Spleen (tissue), 11 donors: ENCODE results near the gene VANGL1. TPM values are rescaled to one million over a fixed set of nuclear protein-coding genes. Genes with fewer than 3 reads are reported as not detected.

Experiments
- DNase-seq: peaks from one replicate; pipeline ENCODE4 v3.0.0-alpha.2; 2020
- H3K27ac ChIP-seq, 8 donors: fragments of 200-600 bp; sonication (generic) in 7 of 8; 1 replicate in 4 of 8; 2 replicates in 4 of 8; pipeline versions ENCODE4 v1.5.0 to v1.8.0; 2016 to 2021; ENCODE audit warnings: inconsistent platforms in 4 of 8, mild to moderate bottlenecking in 4 of 8, moderate library complexity in 1 of 8
- H3K27me3 ChIP-seq, 7 donors: fragments of 200-600 bp; sonication (generic) in 6 of 7; replicated peaks in 1 of 7; 1 replicate in 4 of 7; 2 replicates in 3 of 7; pipeline versions ENCODE4 v1.5.0 to v1.8.0; 2016 to 2021; ENCODE audit warnings: inconsistent platforms in 3 of 7, mild to moderate bottlenecking in 1 of 7
- H3K36me3 ChIP-seq, 6 donors: fragments of 200-600 bp; sonication (generic) in 5 of 6; 1 replicate in 4 of 6; 2 replicates in 2 of 6; pipeline versions ENCODE4 v1.5.0 to v1.8.0; 2016 to 2021; ENCODE audit warnings: inconsistent platforms in 2 of 6
- H3K4me1 ChIP-seq, 6 donors: fragments of 200-600 bp; sonication (generic) in 5 of 6; 1 replicate in 3 of 6; 2 replicates in 3 of 6; pipeline versions ENCODE4 v1.5.0 to v1.8.0; 2016 to 2021; ENCODE audit warnings: inconsistent platforms in 3 of 6
- H3K4me3 ChIP-seq, 8 donors: fragments of 200-600 bp; sonication (generic) in 7 of 8; 1 replicate in 4 of 8; 2 replicates in 4 of 8; pipeline versions ENCODE4 v1.5.0 to v1.8.0; 2016 to 2021; ENCODE audit warnings: inconsistent platforms in 4 of 8, mild to moderate bottlenecking in 4 of 8, moderate library complexity in 2 of 8
- H3K9me3 ChIP-seq, 8 donors: fragments of 200-600 bp; sonication (generic) in 7 of 8; 1 replicate in 4 of 8; 2 replicates in 4 of 8; pipeline versions ENCODE4 v1.5.0 to v1.8.0; 2016 to 2021; ENCODE audit warnings: inconsistent platforms in 4 of 8
- POLR2A ChIP-seq, 3 donors: fragments of 450-650 bp; IDR thresholded peaks; one replicate each; pipeline ENCODE4 v1.5.1; 2017; ENCODE audit warnings: antibody characterized with exemption in 3 of 3, mild to moderate bottlenecking in 1 of 3
- POLR2AphosphoS5 ChIP-seq, 3 donors: sonication (generic); formaldehyde crosslinking; IDR thresholded peaks; one replicate each; pipeline ENCODE4 v1.5.1; 2017; ENCODE audit warnings: antibody characterized with exemption in 3 of 3
- WGBS, 5 donors: extraction: QIAGEN DNeasy Blood & Tissue Kit in 3 of 5; methylation state at CpG; one replicate each; pipeline versions ENCODE4 v1.1.5 to v1.1.7; 2013 to 2018; 5-methylcytosine and 5-hydroxymethylcytosine counted together
- intact Hi-C: fragments of 100-400 bp; cut with DNase I; formaldehyde crosslinking; loops from one replicate; pipeline ENCODE4 v1.15.0; 2023; ENCODE audit warnings: low total_unique reads
- polyA plus RNA-seq, 3 donors: library from polyadenylated mRNA; stranded (reverse); fragments of 200-250 nt; gene quantifications; one replicate each; pipeline ENCODE4 v1.2.1, GENCODE V29; 2013
- total RNA-seq, 7 donors: library from RNA; depleted of rRNA in 3 of 7; stranded (reverse); fragments of >200 nt in 3 of 7; fragmentation: NEBNext Ultra II Directional in 4 of 7; extraction: Animal tissue kit (Norgen Biotek cat#: 25700) in 4 of 7; gene quantifications; one replicate each; pipeline versions ENCODE4 v1.1.0 to v1.2.1, GENCODE V29; 2016 to 2021
- TF ChIP-seq, protein P1 (sequence below), 11 experiments: fragments of 200-600 bp in 7 of 11; fragments of 450-650 bp in 4 of 11; sonication (generic) in 4 of 11; IDR thresholded peaks in 8 of 11; conservative IDR thresholded peaks in 3 of 11; 1 replicate in 7 of 11; 2 replicates in 4 of 11; pipeline versions ENCODE4 v1.4.0 to v1.8.0; 2016 to 2021; ENCODE audit warnings: antibody characterized with exemption in 11 of 11, inconsistent platforms in 4 of 11, mild to moderate bottlenecking in 1 of 11
- donor health status: healthy with polysubstance abuse.
- donor health status: DM: no; HTN: no; CAD: no; lungs with moderate emphysema.
- donor health status: DM: no; HTN: no; CAD: no.
- donor health status: Bipolar disorder and iron deficiency.
- donor health status: healthy.
- donor health status: DM: no; HTN: no; CAD: no.
- donor health status: DM: yes; HTN: yes; CAD: no.

VANGL1 gene
- total and polyA plus RNA-seq, 10 donors = 0.24 to 7.0 (median 4.3) TPM

DNA sequence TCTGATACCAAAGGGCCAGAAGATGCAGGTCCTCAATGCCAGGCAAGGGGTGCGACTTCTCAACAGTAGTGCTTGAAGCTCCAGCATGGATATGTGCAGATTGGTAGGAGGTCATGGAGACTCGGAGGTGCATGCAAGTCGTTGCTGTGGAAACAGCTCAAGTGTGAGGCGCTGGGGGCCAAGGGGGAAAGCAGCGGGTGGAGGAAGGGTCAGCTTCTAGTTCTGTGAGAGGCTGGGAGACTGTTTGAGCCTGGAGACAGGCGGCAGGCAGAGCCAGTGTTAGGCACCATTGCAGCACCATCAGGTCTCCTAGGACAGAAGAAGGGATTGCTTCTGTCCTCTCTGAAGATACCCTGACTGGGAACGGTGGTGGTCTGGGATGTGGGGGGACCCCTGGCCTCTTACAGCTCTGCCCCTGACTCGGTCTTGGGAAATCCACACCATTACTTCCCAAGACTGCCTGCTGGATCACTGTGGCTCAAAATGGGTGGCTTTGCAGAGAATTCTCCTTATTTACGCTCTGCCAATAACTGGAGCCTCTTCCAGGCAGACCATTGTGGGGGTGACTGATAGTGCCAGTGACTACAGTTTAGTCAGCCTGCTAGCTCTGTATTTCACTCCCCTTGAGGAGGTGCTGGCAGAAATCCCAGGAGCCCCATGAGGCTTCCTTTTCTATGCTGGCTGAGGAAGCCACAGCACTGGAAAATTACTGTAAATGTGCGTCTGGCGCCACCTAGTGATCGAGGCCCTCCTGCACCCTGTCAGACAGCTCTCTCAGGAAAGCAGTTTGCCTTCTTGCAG is 46.3 kb upstream of the VANGL1 start:
- Histone ChIP-seq H3K9me3 (peaks cover 0 to 16% (median 3%) of the 10 kb centered on the region in 8 donors), H3K27ac (no peak overlapping the region), H3K4me1 (peaks cover 0 to 7% (median 0%) of the 10 kb centered on the region in 6 donors), H3K36me3 (no peaks in the 10 kb centered on the region), H3K4me3 (no peak overlapping the region), H3K27me3 (peaks cover 0 to 4% (median 0%) of the 10 kb centered on the region in 7 donors)
- DNase-seq = peak; percentile 78
- intact Hi-C loops = loop anchor here (5.0 kb wide), 1 partner anchor 458 kb away; no protein-coding TSS in a partner anchor
- TF ChIP-seq POLR2AphosphoS5 (IDR thresholded peaks at IDR 0.05) (no peak), POLR2A (IDR thresholded peaks at IDR 0.05) (no peak)
- TF ChIP-seq, protein P1, sequence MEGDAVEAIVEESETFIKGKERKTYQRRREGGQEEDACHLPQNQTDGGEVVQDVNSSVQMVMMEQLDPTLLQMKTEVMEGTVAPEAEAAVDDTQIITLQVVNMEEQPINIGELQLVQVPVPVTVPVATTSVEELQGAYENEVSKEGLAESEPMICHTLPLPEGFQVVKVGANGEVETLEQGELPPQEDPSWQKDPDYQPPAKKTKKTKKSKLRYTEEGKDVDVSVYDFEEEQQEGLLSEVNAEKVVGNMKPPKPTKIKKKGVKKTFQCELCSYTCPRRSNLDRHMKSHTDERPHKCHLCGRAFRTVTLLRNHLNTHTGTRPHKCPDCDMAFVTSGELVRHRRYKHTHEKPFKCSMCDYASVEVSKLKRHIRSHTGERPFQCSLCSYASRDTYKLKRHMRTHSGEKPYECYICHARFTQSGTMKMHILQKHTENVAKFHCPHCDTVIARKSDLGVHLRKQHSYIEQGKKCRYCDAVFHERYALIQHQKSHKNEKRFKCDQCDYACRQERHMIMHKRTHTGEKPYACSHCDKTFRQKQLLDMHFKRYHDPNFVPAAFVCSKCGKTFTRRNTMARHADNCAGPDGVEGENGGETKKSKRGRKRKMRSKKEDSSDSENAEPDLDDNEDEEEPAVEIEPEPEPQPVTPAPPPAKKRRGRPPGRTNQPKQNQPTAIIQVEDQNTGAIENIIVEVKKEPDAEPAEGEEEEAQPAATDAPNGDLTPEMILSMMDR (IDR thresholded peaks at IDR 0.05 in 8 of 11, conservative IDR thresholded peaks at IDR 0.05 in 3 of 11) = peak; percentile 39 to 86 (median 72)
- WGBS, 5 donors = 54 to 81% (median 60%) methylated on average over 8 to 12 of the region's 12 CpGs

DNA sequence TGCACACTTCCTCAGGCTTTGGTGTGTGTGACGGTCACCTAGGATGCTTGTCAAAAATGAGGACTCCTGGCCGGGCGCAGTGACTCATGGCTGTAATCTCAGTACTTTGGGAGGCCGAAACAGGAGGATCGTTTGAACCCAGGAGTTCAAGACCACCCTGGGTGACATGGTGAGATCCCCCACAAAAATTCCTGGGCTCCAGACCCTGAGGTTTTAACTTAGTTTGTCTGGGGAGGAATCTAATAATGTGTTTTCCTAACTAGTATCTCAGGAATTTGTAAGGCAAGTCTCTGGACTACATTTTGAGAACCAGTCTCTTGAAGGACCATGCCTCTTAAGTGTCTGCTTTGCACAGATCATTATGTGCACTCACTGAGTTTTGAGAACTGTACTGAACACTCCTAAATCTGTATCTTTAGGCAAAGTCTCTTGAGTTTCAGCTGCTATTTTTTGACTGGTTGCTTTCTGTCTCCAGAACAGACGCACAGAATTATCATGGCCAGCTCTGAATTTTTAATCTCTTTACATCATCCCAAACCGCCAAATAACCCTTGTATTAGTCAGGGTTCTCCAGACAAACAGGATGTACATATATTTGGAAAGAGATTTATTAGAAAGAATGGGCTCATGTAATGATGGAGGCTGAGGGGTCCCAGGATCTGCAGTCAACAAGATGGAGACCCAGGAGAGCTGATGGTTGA is 45.5 kb upstream of the VANGL1 start:
- intact Hi-C loops = loop anchor here (5.0 kb wide), 1 partner anchor 459 kb away; no protein-coding TSS in a partner anchor
- H3K9me3 ChIP-seq = peaks cover 0 to 11% (median 0%) of the 10 kb centered on the region in 8 donors
- no peak overlapping the region for H3K27ac ChIP-seq
- H3K4me1 ChIP-seq = peaks cover 0 to 7% (median 0%) of the 10 kb centered on the region in 6 donors
- H3K36me3 ChIP-seq = no peaks in the 10 kb centered on the region
- DNase-seq = no peak
- 35 to 52% (median 40%) methylated on average over 7 of the region's 7 CpGs for WGBS, 5 donors
- no peak overlapping the region for H3K4me3 ChIP-seq
- no peak for TF ChIP-seq POLR2AphosphoS5 (IDR thresholded peaks at IDR 0.05)
- TF ChIP-seq, protein P1 (IDR thresholded peaks at IDR 0.05 in 8 of 11, conservative IDR thresholded peaks at IDR 0.05 in 3 of 11) = peak in 3 of 11 experiments; percentile 3 to 48 (median 33)
- peaks cover 0 to 4% (median 0%) of the 10 kb centered on the region in 7 donors for H3K27me3 ChIP-seq

DNA sequence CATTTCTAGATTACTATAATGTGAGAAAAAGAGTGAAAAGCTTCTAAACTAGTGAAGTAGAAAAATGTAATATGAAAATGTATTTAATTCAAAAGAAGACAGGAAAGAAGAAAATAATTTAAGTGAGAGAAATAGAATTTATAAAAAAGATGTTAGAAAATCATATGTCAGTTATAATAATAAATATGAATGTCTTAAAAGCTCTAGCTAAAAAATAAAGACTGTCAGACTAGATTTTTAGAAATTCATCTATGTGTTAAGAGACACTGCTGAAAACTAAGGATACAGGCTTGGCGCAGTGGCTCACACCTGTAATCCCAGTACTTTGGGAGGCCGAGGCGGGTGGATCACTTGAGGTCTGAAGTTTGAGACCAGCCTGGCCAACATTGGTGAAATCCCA is 37.3 kb upstream of the VANGL1 start:
- intact Hi-C loops = no loop called here
- no peak for DNase-seq

More for the DNA sequence above, 37.3 kb upstream of the VANGL1 start:
- Histone ChIP-seq H3K27ac (no peak overlapping the region), H3K4me1 (no peaks in the 10 kb centered on the region), H3K9me3 (peaks cover 0 to 10% (median 0%) of the 10 kb centered on the region in 8 donors), H3K27me3 (peaks cover 0 to 4% (median 0%) of the 10 kb centered on the region in 7 donors), H3K36me3 (no peaks in the 10 kb centered on the region), H3K4me3 (no peak overlapping the region)
- TF ChIP-seq POLR2AphosphoS5 (IDR thresholded peaks at IDR 0.05) (no peak), POLR2A (IDR thresholded peaks at IDR 0.05) (no peak)
- TF ChIP-seq, protein P1 (IDR thresholded peaks at IDR 0.05 in 8 of 11, conservative IDR thresholded peaks at IDR 0.05 in 3 of 11) = no peak
- 89 to 100% (median 93%) methylated on average over 3 of the region's 3 CpGs for WGBS, 5 donors
